T-helper 22 cell (primary cell): ENCODE data around the gene CCDC68.

Source experiments
- DNase-seq: peaks from one replicate; pipeline ENCODE4 v3.0.0-alpha.2; 2020; ENCODE audit warnings: low read depth

The CCDC68 gene

DNA sequence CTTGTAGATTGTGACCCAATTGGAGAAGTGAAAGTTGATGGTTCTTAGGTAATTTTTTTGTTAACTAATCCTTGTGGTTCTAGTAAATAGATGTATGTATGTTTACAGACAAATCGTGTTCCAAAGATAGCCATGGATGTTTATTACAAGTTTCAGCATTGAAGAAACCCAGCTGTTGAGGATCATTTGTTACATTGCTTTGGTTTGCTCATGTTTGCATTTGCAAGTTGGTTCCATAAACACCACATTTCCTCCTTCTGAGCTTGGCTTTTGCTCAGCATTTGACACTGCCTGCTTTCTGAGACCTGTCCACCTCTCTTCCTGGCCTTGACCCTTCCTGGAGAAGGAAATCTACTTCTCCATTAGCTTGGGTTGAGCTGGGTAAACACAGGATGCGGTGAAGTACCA is 1.8 kb upstream of the CCDC68 start:
- DNase-seq, result no peak

DNA sequence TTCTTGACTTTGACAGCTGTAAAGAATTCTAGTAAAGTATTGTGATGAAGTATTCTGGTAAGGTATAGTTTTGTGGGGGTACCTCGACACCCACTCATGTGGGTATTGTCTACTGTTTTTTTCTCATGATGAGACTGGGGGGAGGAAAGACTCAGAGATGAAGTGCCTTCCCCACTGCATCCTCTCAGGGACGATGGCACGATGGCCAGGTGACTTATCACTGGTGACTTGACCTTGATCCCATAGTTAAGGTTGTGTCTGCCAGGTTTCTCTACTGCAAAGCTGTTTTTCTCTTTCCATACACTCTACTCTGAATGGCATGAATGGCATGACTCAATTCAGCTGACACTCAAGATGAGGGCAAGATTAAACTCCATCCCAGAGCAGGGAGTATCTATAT is 936 bp upstream of the CCDC68 start:
- DNase-seq, result no peak

DNA sequence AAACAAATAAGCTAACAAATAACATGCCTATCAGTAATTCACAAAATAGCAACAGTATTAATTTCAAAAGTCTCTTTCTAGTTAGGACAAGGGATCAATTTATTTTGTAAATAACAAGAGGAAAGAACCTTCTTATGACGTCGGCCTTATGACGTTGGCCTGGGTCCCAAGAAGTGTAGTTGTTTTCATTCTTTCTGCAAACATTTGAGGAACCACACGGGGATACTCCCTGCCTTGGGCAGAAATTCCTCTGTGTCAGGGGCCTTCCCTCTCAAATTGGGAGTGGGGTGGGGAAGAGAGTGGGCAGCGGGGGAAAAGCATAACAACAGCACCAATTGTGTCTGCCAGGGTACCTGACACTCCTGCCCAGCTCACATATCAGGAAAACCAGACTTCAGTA is 1.3 kb downstream of the CCDC68 start:
- no peak for DNase-seq

DNA sequence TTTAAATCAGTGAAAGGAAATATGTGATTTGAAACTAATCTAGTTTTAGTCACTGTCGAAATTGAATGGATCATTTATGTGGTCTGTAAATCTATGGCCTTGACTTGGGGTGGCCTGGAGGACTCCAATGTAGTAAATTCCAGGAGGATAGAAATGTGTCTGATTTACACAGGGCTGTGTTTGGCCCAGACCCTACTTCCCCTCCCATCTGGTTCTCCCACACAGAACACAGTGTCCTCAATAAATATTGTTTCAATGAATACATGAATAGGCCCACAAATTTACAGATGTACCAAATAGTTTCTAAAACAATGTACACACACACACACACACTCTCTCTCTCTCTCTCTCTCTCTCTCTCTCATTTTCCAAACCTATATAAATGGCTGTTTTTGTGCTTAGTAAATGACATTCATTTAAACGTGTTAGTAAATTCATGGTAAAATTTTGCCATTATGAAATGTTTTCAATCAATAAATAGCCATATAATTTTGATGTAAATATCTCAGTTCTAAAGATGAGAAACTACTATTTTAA is 1.9 kb downstream of the CCDC68 start:
- DNase-seq, result no peak

DNA sequence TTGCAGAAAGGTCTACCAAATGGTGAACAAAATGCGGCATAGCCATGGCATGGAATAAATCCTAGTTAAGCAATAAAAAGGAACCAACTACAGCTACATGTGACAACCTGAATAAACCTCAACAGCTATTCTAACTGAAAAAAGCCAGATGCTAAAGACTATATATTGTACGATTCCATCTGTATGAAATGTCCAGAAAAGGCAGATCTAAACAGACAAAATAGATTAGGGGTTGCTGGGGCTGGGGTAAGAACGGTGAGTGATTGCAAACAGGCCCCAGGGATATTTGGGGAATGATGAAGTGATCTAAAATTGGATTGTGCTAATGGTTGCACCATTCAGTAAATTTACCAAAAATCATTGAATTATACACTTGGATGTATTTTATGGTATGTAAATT is 2.8 kb downstream of the CCDC68 start:
- no peak for DNase-seq

DNA sequence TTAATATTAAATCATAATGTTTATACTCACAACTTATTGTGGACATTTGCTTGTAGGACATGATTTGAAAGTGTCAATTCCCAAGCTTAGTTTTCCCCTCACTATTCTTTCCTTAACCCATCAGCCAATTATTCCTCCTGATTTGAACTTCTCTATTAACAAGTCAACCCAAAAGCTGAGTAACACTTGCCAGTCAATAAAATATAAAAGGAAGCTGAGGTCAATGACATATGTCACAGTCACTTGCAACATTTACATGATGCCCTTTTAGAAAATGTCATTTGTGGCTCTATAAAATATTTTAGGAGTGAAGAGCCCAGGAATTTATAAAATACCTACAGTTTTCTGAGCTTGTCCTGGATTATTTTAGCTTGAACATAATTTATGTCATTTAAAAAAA is 7.2 kb downstream of the CCDC68 start:
- DNase-seq, result no peak

DNA sequence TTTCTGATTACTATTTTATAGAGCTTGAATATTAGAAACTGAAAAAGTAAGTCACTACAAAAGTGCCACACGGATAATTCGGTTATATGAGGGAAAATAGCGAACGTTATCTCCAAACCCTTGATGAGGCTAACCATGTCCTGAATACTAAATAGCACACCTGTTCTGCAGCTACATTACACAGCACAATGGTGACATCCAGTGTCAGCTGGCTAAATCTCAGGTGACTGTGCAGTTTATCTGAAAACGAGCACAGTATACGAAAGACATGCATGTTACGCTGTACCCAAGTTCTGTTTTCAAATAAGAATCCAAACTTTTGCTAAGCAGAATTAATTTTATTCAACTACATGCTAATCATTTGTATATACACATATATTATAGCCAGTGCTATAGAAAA is 9.0 kb downstream of the CCDC68 start:
- DNase-seq, result no peak

DNA sequence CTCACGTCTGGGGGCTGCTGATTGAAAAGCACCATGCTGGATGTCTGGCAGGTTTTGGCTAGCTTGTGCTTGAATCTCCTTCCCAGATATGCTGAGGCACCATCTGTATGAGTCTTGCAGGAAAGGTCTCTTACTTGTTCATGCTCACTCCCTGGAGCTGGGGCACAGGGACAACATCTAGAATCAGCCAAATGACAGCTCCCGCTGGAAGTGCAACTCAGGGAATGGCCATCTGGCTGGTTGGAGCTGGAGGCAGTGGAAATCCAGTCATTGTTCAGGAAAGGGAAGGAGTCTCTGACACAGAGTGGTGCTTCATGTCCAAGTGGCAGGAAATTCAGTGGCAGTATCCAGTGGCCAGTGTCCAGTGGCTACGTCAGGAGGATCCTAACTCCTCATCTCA is 9.7 kb downstream of the CCDC68 start:
- DNase-seq, result no peak

DNA sequence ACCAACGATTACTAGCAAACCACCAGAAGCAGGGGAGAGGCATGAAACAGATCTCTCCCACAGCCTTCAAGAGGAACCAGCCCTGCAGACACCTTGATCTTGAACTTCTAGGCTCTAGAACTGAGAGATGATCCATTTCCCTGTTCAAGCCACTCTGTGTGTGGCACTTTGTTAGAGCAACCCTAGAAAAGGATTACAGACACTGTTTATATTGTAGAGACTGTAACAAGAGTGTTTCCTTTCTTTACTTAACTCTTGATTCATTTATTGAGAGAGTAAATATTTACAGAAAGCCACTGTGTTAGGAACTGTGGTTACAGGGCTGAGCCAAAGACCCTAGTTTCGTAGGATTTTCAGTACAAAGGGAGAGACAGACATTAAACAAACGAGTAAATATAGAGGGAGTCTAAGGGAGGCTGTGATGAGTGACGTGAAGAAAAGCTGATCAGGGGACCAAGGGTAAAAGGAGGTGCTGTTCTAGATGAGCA is 10.9 kb downstream of the CCDC68 start:
- no peak for DNase-seq

DNA sequence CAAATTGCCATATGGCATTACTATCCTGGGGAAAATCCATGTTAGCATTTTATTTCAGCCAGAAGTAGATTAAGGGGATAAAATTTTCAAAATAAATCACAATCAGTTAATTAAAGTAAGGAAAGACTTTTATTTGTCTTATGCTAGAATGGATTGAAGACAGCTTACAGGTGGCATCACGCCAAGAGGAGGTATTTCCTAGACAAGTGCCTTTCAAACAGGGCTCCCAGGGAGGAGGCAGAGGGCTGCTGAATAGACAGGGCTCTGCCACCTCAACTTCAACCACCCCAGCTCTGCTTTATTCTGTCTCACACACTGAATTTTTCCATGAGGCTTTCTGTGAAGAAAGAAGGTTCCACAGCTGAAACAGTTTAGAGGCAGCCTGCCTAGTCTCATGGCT is 12.2 kb downstream of the CCDC68 start:
- DNase-seq, result no peak

DNA sequence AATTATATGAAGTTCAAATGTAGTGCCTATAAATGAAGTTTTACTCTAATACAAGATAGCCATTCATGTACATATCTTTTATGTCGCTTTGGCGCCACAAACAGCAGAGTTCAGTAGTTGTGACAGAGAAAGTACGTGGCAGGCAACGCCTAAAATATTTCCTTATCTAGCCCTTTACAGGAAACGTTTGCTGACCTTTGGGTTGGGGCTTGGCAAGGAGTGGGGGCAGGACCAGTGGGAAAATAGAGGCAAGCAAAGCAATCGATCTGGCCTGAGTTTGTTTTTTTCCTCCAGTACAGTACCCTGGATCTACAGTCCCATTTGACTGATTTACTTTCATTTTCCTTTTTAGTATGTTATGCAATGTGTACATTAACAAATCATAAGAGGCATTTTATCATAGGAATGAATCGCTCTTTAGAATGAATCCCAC is 13.1 kb downstream of the CCDC68 start:
- DNase-seq, result no peak

DNA sequence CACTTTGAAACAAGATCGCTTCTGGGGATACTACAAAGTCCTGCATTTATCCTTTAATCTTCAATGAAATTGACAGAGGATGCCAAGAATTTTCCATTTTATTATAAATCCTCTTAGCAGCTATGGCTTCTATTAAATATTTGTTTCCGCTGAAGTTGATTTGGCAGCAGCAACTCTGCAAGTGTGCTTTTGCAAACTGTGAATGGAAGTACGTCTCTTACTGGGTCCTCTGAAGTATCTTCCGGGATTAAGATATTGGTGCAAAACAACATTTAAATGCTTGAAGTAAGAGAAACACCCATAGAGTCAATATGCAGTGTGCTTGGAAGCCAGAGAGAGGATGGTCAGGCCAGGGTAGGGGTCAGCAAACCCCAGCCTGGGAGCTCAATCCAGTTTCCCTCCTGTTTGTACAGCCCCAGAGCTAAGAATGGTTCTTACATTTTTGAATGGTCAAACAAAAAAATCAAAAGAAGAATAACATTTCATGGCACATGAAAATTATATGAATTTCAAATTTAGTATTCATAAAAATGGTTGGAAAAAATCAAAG is 13.6 kb downstream of the CCDC68 start:
- no peak for DNase-seq

DNA sequence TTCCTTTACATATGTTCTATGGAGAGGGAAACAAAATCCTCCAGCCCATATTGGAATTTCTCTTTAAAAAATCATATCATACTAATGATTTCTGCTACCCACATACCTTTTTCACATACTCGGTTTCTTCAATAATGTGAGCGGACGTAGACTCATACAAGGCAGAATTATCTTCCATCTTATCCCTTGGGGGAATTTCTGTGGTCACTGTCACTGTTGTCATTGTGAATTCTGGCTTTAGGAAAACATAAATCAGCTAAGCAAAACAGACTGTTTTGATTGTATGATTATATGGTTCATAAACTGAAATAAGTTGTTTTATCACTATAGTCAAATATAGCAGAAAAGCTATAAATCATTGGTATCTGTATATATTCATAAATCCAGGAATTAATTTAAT is 16.7 kb downstream of the CCDC68 start:
- DNase-seq, result no peak

DNA sequence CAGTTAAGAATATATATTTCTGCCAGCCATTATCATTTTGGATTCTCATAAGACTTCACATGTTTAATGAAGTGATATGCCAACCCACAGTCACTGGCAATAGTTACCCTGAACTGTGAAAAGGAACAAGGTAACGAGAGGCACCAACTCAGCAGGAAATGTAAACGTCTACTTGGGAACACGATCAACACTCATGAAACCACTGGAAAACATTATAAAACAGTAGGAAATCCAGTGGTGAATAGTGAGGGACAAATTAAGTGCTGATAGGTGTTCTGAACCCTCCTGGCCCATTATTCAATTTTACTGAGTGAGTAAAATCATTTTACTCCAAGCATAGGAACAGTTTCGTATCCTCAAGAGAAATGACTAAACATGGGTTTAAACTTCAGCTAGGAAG is 17.1 kb downstream of the CCDC68 start:
- DNase-seq, result no peak

DNA sequence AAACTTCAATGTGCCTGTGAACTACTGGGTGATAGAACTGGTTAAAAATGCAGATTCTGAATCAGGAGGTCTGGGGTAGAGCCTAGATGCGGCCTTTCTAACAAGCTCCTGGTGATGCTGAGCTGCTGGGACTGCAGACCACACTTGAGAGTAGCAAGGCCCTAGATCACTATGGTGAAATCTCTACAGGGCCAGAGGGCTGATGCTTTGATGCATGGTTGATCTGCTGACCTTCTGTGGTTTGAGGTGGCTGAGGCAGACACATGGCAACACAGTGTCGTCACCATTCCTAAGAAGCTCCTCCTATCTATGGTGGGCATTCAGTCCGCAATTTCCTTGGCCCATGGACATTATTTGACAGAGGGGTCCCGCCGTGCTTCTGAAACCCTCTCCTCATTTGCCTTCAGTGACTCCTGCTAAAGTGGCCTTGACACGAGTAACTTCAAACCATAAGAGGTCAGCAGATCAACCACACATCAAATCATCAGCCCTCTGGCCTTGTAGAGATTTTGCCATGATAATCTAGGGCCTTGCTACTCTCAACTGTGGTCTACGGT is 19.8 kb downstream of the CCDC68 start:
- no peak for DNase-seq

DNA sequence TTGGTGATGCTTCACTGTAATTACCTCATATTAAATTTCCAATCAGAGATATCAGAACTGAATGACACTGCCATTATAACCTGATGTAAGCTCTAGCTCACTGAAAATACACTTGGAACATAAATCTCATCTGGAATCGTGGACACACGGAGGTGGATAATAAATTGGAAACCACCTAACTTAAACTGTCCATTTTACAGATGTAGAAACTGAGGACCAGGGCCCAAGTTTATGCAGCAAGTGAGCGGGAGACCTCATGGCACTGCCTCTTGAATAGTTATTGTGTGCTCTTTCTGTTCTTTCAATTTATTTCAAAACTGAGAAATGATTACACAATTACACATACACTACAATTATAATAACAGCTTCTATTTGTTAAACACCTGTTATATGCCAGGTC is 20.8 kb downstream of the CCDC68 start:
- no peak for DNase-seq

DNA sequence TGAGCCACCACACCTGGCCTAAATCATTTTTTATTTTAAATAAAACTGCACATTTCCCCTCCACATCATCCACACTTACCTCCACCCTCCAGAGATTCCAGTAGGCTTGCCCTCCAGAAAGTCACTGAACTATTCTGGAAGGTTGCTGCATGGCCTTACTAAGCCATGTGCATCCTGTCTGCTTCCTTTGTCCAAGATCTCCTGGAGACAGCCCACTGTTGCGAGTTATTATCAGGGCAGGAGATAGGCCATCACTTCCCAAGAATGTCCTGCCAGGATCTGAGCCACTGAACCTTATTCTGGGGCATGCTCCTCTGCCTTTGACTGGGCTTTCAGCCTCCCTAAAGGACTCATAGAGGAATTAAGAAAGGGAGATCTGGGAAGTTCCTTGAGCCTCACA is 26.8 kb downstream of the CCDC68 start:
- no peak for DNase-seq

DNA sequence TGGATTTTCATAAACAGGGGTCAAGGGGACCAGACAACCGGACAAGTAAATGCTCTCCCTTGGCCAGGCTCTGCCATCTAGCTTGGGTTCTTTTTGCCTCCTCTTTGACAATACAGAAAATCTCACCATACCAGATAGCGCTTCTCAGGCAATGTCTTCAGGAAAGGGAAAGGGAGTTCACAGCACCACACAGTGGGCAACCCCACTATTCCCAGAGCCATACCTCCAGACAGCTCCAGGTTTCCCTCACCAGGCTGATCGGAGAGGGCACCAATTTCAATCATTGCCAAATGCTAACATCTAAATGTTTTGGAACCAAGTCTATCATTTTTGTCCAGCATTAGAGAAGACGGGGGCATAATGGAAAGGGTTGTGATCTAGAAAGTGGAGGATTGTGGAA is 28.1 kb downstream of the CCDC68 start:
- DNase-seq, result no peak

DNA sequence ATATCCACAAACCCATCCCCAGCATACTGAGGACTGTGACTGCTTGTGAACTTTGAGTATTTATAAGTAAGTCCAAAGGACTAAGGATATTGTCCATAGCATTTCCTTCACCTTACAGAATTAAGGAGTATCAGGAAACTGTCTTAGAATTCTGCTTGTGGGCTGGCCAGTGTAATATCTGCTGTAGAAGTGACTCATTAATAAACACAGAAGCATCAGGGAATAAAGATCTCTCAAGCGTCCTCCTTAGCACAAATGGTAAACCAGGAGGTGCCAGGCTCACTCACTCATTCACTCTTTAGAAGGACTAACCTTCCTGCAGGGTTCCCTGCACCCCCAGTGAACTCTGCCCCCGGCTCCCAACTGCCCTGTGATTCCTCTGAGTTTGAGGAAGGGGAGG is 31.0 kb downstream of the CCDC68 start:
- DNase-seq, result no peak

DNA sequence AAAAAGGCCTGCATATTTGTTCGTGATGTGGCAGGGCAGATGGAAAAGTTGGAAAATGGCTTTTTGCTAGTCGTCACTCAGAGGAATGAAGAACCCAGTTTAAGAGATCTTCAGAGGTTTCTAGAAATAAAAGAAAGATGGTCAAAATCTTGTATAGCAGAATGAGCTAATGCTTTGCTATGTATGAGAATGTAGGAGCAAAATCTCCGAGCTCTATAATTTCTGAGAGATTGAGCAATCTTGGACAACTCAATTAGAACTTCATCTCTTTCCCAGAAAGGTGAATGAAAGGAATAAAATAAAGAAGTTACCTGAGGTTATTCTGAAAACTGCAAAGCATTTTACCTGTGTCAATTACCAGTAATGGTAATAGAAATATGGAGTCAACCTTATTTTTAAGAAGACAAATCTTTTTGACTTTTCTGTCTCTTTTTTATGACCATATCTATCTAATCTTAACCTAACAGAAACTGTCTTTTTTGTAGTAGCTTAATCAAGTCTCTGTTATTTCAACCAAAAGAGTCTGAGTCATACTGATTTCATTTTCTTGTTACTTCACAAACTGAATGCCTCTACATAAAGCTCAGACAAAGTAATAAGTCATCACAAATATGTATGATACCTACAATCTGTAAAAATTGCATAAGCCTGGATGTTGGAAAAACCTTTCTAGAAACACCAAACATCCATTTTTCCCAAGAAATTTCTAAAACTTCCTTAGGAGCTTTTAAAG is 32.5 kb downstream of the CCDC68 start:
- DNase-seq, result no peak

DNA sequence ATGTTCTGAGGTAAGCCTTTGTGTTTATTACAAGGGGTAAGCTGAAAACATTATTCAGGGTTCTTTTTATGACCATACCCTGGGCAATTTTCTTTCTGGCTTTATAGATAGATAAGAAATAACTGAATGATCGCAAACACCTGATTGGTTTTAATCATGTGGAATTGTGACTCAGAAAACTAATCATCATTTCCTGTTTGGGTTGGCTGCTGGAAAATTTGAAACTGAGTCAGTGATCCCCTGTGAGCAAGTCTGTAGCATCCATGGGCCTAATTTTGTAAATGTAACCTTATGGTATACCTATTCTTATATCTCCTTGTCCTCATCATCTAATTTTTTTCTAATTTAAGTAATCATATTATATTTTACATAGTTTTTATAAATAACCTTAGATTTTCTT is 34.3 kb downstream of the CCDC68 start:
- DNase-seq, result no peak

DNA sequence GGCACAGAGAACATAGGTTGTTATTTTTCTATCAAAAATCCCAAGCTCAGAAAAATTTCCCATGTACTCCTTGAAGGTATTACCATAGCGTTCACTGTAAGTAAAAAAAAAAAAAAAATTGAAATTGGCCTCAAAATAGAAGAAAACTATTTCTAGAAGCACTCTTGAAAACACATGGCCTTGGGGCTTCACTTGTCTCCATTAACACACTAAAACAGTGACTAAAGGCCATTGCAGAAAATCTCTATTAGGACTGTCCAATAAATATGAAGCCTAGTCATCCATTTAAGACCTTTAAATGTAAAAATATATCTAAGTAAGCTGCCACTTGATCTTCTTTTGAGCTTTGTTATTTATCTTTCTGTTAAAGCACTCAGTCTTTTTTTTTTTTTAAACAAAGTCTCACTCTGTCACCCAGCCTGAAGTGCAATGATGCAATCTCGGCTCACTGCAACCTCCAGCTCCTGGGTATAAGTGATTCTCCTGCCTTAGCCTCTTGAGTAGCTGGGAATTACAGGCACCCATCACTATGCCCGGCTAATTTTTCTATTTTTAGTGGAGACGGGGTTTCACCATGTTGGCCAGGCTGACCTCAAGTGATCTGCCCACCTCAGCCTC is 35.8 kb downstream of the CCDC68 start:
- no peak for DNase-seq

DNA sequence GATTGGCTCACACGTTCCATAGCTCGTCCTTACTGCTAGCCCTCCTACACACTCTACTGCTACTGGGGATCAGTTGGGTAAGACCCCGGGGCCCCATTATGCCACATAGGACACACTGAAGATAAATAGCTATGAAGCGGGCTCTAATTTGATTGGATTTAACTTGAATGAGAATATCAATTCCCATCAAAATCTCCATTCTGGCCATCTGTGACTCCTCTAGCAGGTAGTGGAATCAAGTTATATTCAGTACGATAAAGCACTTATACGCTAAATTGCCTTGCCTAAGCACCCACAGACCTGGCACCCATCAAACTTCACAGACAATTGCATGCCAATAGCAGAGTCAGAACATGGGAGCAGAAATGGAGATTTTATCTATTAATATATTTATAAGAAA is 39.8 kb downstream of the CCDC68 start:
- DNase-seq, result no peak
